DMS153 (cell line): Measurements from ENCODE around the gene ASB17.
"Not testable (repeated sequence)": the region's sequence is repeated elsewhere in the genome, so short reads cannot be mapped to it uniquely, and the experiment has no call there.

ENCODE experiments used
- DNase-seq: peaks from one replicate; lab custom pipeline; 2025; lab: John Stamatoyannopoulos, UW

ASB17 gene

GRCh38 chr1:75932304-75932703, at the start of gene ASB17:
ASB17 (minus strand) TSS chr1:75932404; CDS start chr1:75932291, 113 bp downstream.
- no peak for DNase-seq

GRCh38 chr1:75980972-75981897, 49.0 kb upstream of the ASB17 start:
- no peak for DNase-seq

- DNase-seq: no peak
Observed at GRCh38 chr1:75970631-75971030, 38.4 kb upstream of the ASB17 start.

- no peak for DNase-seq
Observed at GRCh38 chr1:75969550-75969949, 37.3 kb upstream of the ASB17 start.

- no peak for DNase-seq
Observed at GRCh38 chr1:75967719-75968118, 35.5 kb upstream of the ASB17 start.

- DNase-seq: no peak
Observed at GRCh38 chr1:75964760-75965408, 32.7 kb upstream of the ASB17 start.

GRCh38 chr1:75964110-75964759, 32.0 kb upstream of the ASB17 start:
- not testable (repeated sequence) for DNase-seq

- DNase-seq: no peak
Observed at GRCh38 chr1:75954586-75954985, 22.4 kb upstream of the ASB17 start.

GRCh38 chr1:75953461-75953860, 21.3 kb upstream of the ASB17 start:
- no peak for DNase-seq

GRCh38 chr1:75952016-75952415, 19.8 kb upstream of the ASB17 start:
- DNase-seq: no peak

GRCh38 chr1:75950176-75950575, 18.0 kb upstream of the ASB17 start:
- no peak for DNase-seq

- not testable (repeated sequence) for DNase-seq
Observed at GRCh38 chr1:75943037-75943436, 10.8 kb upstream of the ASB17 start.

- DNase-seq: no peak
Observed at GRCh38 chr1:75937034-75937433, 4.8 kb upstream of the ASB17 start.

GRCh38 chr1:75922698-75923097, 9.5 kb downstream of the ASB17 start:
- no peak for DNase-seq

GRCh38 chr1:75916834-75917233, 15.4 kb downstream of the ASB17 start:
- no peak for DNase-seq

GRCh38 chr1:75908717-75909152, 23.5 kb downstream of the ASB17 start:
- DNase-seq: peak; percentile 2

- no peak for DNase-seq
Observed at GRCh38 chr1:75901371-75901770, 30.8 kb downstream of the ASB17 start.

- no peak for DNase-seq
Observed at GRCh38 chr1:75884437-75884836, 47.8 kb downstream of the ASB17 start.

- DNase-seq: no peak
Observed at GRCh38 chr1:75879985-75880384, 52.2 kb downstream of the ASB17 start.

GRCh38 chr1:75870951-75871350, 61.3 kb downstream of the ASB17 start:
- DNase-seq: no peak
